Mammary epithelial cell (primary cell): Measurements from ENCODE around the gene HCRTR2.

Experiments
- EZH2 ChIP-seq: IDR thresholded peaks from 2 replicates; pipeline ENCODE4 v1.6.1; 2012; ENCODE audit warnings: low read length, inconsistent platforms, borderline replicate concordance
- TF ChIP-seq, protein P1 (sequence below), 2 donors: IDR thresholded peaks in 1 of 2; conservative IDR thresholded peaks in 1 of 2; 2 replicates each; pipeline ENCODE4 v1.5.1; 2011 to 2012; ENCODE audit warnings: inconsistent platforms in 2 of 2, low read length in 2 of 2, mild to moderate bottlenecking in 2 of 2, control low read depth in 1 of 2, low read depth in 1 of 2; ENCODE audit not compliant: insufficient read depth in 1 of 2; ENCODE audit errors: extremely low read depth in 1 of 2

- TF ChIP-seq, protein P1, sequence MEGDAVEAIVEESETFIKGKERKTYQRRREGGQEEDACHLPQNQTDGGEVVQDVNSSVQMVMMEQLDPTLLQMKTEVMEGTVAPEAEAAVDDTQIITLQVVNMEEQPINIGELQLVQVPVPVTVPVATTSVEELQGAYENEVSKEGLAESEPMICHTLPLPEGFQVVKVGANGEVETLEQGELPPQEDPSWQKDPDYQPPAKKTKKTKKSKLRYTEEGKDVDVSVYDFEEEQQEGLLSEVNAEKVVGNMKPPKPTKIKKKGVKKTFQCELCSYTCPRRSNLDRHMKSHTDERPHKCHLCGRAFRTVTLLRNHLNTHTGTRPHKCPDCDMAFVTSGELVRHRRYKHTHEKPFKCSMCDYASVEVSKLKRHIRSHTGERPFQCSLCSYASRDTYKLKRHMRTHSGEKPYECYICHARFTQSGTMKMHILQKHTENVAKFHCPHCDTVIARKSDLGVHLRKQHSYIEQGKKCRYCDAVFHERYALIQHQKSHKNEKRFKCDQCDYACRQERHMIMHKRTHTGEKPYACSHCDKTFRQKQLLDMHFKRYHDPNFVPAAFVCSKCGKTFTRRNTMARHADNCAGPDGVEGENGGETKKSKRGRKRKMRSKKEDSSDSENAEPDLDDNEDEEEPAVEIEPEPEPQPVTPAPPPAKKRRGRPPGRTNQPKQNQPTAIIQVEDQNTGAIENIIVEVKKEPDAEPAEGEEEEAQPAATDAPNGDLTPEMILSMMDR (conservative IDR thresholded peaks at IDR 0.05 in 1 of 2, IDR thresholded peaks at IDR 0.05 in 1 of 2; ENCODE audit: extremely low read depth in 1 of 2, insufficient read depth in 1 of 2, low read depth in 1 of 2, low read length in 2 of 2): no peak
- no peak for TF ChIP-seq EZH2
Measured at GRCh38 chr6:55265409-55266114, 91.2 kb downstream of the HCRTR2 start.
